Body of pancreas (tissue), 4 donors: ENCODE measurements around the gene XRN1. TPM values are rescaled to one million over a fixed set of nuclear protein-coding genes. Genes with fewer than 3 reads are reported as not detected.

ENCODE experiments used
- ATAC-seq: fragments of 150-250 bp; one replicate; pipeline ENCODE4 v1.9.1; 2016
- DNase-seq, 4 donors: peaks; one replicate each; pipeline ENCODE4 v3.0.0-alpha.2; 2019
- H3K27ac ChIP-seq, 4 donors: fragments of 200-600 bp; sonication (generic); 1 replicate in 3 of 4; 2 replicates in 1 of 4; pipeline versions ENCODE4 v1.5.1 to v1.6.1; 2016 to 2019; ENCODE audit warnings: mild to moderate bottlenecking in 1 of 4, mixed read lengths in 1 of 4, moderate library complexity in 1 of 4
- H3K27me3 ChIP-seq, 2 donors: fragments of 200-600 bp; sonication (generic); one replicate each; pipeline ENCODE4 v1.6.0; 2016; ENCODE audit warnings: mild to moderate bottlenecking in 1 of 2
- H3K36me3 ChIP-seq, 2 donors: fragments of 200-600 bp; sonication (generic); replicated peaks in 1 of 2; 2 replicates each; pipeline ENCODE4 v1.5.1; 2016; ENCODE audit warnings: low read depth in 2 of 2; ENCODE audit not compliant: insufficient read depth in 1 of 2
- H3K4me1 ChIP-seq: fragments of 200-600 bp; sonication (generic); one replicate; pipeline ENCODE4 v1.6.0; 2016
- H3K4me3 ChIP-seq, 2 donors: fragments of 200-600 bp; sonication (generic); 1 replicate in 1 of 2; 2 replicates in 1 of 2; pipeline ENCODE4 v1.5.1; 2016 to 2019
- H3K9me3 ChIP-seq, 3 donors: fragments of 200-600 bp; sonication (generic); 1 replicate in 2 of 3; 2 replicates in 1 of 3; pipeline ENCODE4 v1.5.1; 2016
- CTCF ChIP-seq, 7 experiments: fragments of 450-650 bp in 4 of 7; fragments of 200-600 bp in 3 of 7; sonication (generic) in 3 of 7; IDR thresholded peaks; one replicate each; pipeline ENCODE4 v1.5.1; 2016 to 2019; ENCODE audit warnings: antibody characterized with exemption in 7 of 7
- POLR2A ChIP-seq, 3 donors: fragments of 450-650 bp; IDR thresholded peaks; one replicate each; pipeline ENCODE4 v1.6.1; 2016; ENCODE audit warnings: antibody characterized with exemption in 3 of 3, mild to moderate bottlenecking in 2 of 3
- WGBS, 2 donors: methylation state at CpG; one replicate each; pipeline ENCODE4 v1.1.5; 2017; 5-methylcytosine and 5-hydroxymethylcytosine counted together
- intact Hi-C: fragments of 100-400 bp; cut with DNase I; formaldehyde crosslinking; loops from one replicate; pipeline ENCODE4 v1.15.1; 2023
- total RNA-seq, 2 donors: library from RNA; depleted of rRNA; stranded (reverse); fragments of >200 nt; gene quantifications; one replicate each; pipeline ENCODE4 v1.1.0, GENCODE V29; 2016

Gene XRN1
- total RNA-seq, 2 donors from 2014 or later: 20.5 to 37.2 TPM

- 85 to 89% methylated on average over 2 of the region's 2 CpGs for WGBS, 2 donors
- TF ChIP-seq CTCF (IDR thresholded peaks at IDR 0.05) (no peak), POLR2A (IDR thresholded peaks at IDR 0.05) (no peak)
- Histone ChIP-seq H3K27ac (no peak overlapping the region), H3K4me1 (no peaks in the 10 kb centered on the region), H3K36me3 (no peaks in the 10 kb centered on the region), H3K4me3 (no peak overlapping the region), H3K9me3 (peaks cover 0 to 3% (median 0%) of the 10 kb centered on the region in 3 donors), H3K27me3 (no peaks in the 10 kb centered on the region)
- intact Hi-C loops: no loop called here
- ATAC-seq (no peak), DNase-seq (no peak)
Measured at GRCh38 chr3:142298626-142299025, 149.2 kb downstream of the XRN1 start.

DNA sequence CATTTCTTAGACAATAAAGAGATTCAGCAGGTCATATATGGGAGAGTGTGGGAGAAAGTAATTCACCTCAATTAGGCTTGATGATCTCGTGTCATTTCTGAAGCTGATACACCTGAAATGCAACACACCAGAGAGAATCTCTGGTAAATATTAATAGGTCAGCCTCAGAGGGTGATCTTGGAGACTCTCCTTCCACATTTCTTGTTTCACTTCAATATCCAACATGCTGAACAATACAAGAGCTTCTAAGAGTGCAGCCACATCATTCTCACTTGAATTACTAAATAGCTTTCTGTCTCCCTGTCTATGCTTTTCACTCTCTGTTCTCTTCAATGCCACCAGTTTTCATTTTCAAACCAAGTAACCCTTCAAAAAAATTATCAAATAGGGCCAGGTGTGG is 151.3 kb downstream of the XRN1 start:
- H3K4me1 ChIP-seq: no peaks in the 10 kb centered on the region
- intact Hi-C loops: no loop called here
- H3K9me3 ChIP-seq: no peaks in the 10 kb centered on the region
- no peak for TF ChIP-seq CTCF (IDR thresholded peaks at IDR 0.05)
- TF ChIP-seq POLR2A (IDR thresholded peaks at IDR 0.05): no peak
- no peak for ATAC-seq
- DNase-seq: no peak
- no peaks in the 10 kb centered on the region for H3K36me3 ChIP-seq
- no peak overlapping the region for H3K4me3 ChIP-seq
- 84 to 92% methylated on average over 1 of the region's 1 CpG for WGBS, 2 donors
- no peak overlapping the region for H3K27ac ChIP-seq
- H3K27me3 ChIP-seq: no peaks in the 10 kb centered on the region

DNA sequence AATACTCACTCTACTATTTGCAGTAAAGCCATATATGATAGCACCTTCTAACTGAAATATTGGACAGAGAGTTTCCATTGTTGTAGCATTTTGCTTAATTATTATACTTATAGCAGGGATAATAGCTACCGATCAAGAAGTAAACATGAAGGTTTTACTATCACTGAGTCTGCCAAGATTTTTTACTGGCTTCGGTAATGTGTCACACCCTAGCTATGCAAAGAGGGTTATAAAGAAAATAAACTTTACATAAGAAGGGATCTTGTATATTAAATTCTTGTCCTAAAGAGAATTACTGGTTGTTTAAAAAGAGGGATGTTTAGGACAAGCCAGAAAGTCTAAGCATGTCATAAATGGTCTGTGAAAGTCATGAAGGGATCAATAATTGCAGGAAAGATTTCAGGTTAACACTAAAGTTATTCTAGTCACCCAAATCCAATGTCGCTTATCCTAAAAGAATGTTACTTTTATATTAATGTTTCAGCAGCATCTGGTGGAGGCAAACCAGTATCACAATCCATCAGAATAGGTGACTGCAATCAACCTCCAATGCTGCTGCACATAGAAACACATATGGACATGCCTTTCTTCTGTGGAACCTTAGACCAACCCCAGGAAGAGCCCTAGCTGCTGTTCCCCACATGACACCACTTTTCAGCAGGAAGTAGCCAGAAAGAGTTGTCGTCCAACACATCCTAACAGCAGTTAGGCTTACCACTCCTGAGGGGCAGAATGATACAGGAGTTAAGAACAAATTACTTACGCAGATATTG is 159.8 kb downstream of the XRN1 start:
- 97% methylated on average over 5 of the region's 5 CpGs for WGBS, 2 donors
- Histone ChIP-seq H3K9me3 (no peaks in the 10 kb centered on the region), H3K27ac (no peak overlapping the region), H3K36me3 (no peaks in the 10 kb centered on the region), H3K4me1 (no peaks in the 10 kb centered on the region), H3K27me3 (no peaks in the 10 kb centered on the region), H3K4me3 (no peak overlapping the region)
- intact Hi-C loops: no loop called here
- DNase-seq: no peak
- TF ChIP-seq POLR2A (IDR thresholded peaks at IDR 0.05) (no peak), CTCF (IDR thresholded peaks at IDR 0.05) (no peak)
- no peak for ATAC-seq

- WGBS, 2 donors: 50 to 54% methylated on average over 2 of the region's 2 CpGs
- Histone ChIP-seq H3K4me1 (no peaks in the 10 kb centered on the region), H3K9me3 (no peaks in the 10 kb centered on the region), H3K36me3 (no peaks in the 10 kb centered on the region), H3K27me3 (no peaks in the 10 kb centered on the region), H3K27ac (no peak overlapping the region), H3K4me3 (no peak overlapping the region)
- TF ChIP-seq POLR2A (IDR thresholded peaks at IDR 0.05): no peak
- no peak for TF ChIP-seq CTCF (IDR thresholded peaks at IDR 0.05)
- intact Hi-C loops: no loop called here
- peak in 1 of 4 donors; percentile 6 for DNase-seq
- ATAC-seq: no peak
Measured at GRCh38 chr3:142285083-142285517, 162.7 kb downstream of the XRN1 start.

DNA sequence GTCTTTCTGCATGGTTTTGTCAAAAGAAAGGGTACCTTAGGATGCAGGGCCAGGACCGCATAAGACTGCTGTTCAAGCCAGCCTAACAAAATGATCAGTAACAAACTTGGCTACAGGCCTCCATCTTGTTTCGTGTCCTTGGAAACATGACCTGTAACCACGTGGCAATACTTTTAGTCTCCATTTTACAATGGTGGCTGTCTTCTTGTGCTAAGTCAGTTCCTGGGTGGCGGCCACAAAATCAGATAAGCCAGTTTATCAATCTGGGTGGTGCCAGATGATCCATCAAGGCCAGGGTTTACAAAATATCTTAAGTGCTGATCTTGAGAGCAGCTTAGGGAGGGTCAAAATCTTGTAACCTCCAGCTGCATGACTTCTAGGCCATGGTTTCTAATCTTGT is 165.3 kb downstream of the XRN1 start:
- ATAC-seq (no peak), DNase-seq (no peak)
- intact Hi-C loops: loop anchor here (5.0 kb wide), 1 partner anchor 160 kb away; no protein-coding TSS in a partner anchor
- H3K4me1 ChIP-seq: no peaks in the 10 kb centered on the region
- no peaks in the 10 kb centered on the region for H3K9me3 ChIP-seq
- no peak overlapping the region for H3K4me3 ChIP-seq
- WGBS, 2 donors: 65 to 72% methylated on average over 4 of the region's 4 CpGs
- H3K36me3 ChIP-seq: no peaks in the 10 kb centered on the region
- no peak for TF ChIP-seq POLR2A (IDR thresholded peaks at IDR 0.05)
- TF ChIP-seq CTCF (IDR thresholded peaks at IDR 0.05): no peak
- no peak overlapping the region for H3K27ac ChIP-seq
- no peaks in the 10 kb centered on the region for H3K27me3 ChIP-seq
